Thyroid gland (tissue), 4 donors: ENCODE data around the gene ENOX2.

ENCODE experiments used
- CTCF ChIP-seq, 6 experiments: fragments of 200-600 bp in 3 of 6; fragments of 450-650 bp in 3 of 6; sonication (generic) in 3 of 6; IDR thresholded peaks; one replicate each; pipeline ENCODE4 v1.5.1; 2016 to 2019; ENCODE audit warnings: antibody characterized with exemption in 6 of 6, mild to moderate bottlenecking in 2 of 6, inconsistent platforms in 1 of 6, moderate library complexity in 1 of 6
- POLR2A ChIP-seq, 2 donors: fragments of 450-650 bp; IDR thresholded peaks; one replicate each; pipeline ENCODE4 v1.6.1; 2017; ENCODE audit warnings: antibody characterized with exemption in 2 of 2, mild to moderate bottlenecking in 2 of 2, moderate library complexity in 1 of 2

- TF ChIP-seq CTCF (IDR thresholded peaks at IDR 0.05) (no peak), POLR2A (IDR thresholded peaks at IDR 0.05) (no peak)
These were observed 74.4 kb downstream of the ENOX2 start for GRCh38 chrX:130828641-130829040.
